Breast epithelium (tissue), 3 donors: ENCODE measurements around the gene C19orf73.

ENCODE experiments used
- POLR2A ChIP-seq: fragments of 450-650 bp; IDR thresholded peaks from one replicate; pipeline ENCODE4 v1.6.1; 2016; ENCODE audit warnings: antibody characterized with exemption, mild to moderate bottlenecking, moderate library complexity
- TF ChIP-seq, protein P1 (sequence below), 3 donors: fragments of 450-650 bp; IDR thresholded peaks; one replicate each; pipeline ENCODE4 v1.5.1; 2016 to 2017; ENCODE audit warnings: antibody characterized with exemption in 3 of 3, mild to moderate bottlenecking in 3 of 3, moderate library complexity in 3 of 3

DNA sequence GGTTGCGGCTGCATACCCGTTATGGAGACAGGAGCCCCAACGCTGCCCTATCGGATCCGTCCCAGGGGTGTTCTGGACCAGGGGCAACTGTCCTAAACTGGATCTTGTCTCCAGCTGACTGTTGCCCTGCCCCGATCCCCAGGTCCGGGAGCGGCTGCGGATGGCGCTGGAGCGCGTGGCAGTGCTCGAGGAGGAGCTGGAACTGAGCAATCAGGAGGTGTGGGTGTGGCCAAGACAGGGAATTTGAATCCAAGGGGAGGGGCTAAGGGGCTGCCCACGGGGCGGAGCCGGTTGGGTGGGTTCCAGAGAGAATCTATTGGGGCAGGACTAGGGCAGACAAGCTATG lies 10.3 kb upstream of the C19orf73 start:
- TF ChIP-seq, protein P1, sequence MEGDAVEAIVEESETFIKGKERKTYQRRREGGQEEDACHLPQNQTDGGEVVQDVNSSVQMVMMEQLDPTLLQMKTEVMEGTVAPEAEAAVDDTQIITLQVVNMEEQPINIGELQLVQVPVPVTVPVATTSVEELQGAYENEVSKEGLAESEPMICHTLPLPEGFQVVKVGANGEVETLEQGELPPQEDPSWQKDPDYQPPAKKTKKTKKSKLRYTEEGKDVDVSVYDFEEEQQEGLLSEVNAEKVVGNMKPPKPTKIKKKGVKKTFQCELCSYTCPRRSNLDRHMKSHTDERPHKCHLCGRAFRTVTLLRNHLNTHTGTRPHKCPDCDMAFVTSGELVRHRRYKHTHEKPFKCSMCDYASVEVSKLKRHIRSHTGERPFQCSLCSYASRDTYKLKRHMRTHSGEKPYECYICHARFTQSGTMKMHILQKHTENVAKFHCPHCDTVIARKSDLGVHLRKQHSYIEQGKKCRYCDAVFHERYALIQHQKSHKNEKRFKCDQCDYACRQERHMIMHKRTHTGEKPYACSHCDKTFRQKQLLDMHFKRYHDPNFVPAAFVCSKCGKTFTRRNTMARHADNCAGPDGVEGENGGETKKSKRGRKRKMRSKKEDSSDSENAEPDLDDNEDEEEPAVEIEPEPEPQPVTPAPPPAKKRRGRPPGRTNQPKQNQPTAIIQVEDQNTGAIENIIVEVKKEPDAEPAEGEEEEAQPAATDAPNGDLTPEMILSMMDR (IDR thresholded peaks at IDR 0.05), result no peak
- no peak for TF ChIP-seq POLR2A
